Hepatocyte (in vitro differentiated cells): Measurements from ENCODE around the gene PABPN1L.

Source experiments
- EZH2 ChIP-seq: fragments of 200-600 bp; sonication (generic); IDR thresholded peaks from 2 replicates; pipeline ENCODE4 v1.6.1; 2016; ENCODE audit warnings: antibody characterized with exemption, mild to moderate bottlenecking, borderline replicate concordance
- TF ChIP-seq, protein P1 (sequence below): fragments of 200-600 bp; sonication (generic); IDR thresholded peaks from 2 replicates; pipeline ENCODE4 v1.5.1; 2016; ENCODE audit warnings: antibody characterized with exemption, mild to moderate bottlenecking; ENCODE audit not compliant: poor library complexity

- no peak for TF ChIP-seq EZH2
- TF ChIP-seq, protein P1, sequence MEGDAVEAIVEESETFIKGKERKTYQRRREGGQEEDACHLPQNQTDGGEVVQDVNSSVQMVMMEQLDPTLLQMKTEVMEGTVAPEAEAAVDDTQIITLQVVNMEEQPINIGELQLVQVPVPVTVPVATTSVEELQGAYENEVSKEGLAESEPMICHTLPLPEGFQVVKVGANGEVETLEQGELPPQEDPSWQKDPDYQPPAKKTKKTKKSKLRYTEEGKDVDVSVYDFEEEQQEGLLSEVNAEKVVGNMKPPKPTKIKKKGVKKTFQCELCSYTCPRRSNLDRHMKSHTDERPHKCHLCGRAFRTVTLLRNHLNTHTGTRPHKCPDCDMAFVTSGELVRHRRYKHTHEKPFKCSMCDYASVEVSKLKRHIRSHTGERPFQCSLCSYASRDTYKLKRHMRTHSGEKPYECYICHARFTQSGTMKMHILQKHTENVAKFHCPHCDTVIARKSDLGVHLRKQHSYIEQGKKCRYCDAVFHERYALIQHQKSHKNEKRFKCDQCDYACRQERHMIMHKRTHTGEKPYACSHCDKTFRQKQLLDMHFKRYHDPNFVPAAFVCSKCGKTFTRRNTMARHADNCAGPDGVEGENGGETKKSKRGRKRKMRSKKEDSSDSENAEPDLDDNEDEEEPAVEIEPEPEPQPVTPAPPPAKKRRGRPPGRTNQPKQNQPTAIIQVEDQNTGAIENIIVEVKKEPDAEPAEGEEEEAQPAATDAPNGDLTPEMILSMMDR, result no peak
Observed at GRCh38 chr16:88859381-88860091, 6.9 kb downstream of the PABPN1L start.
